Measurements from ENCODE around the gene LYSMD2. TPM values are rescaled to one million over a fixed set of nuclear protein-coding genes. Genes with fewer than 3 reads are reported as not detected.
"Not testable (repeated sequence)": the region's sequence is repeated elsewhere in the genome, so short reads cannot be mapped to it uniquely, and the experiment has no call there.

The LYSMD2 gene, protein sequence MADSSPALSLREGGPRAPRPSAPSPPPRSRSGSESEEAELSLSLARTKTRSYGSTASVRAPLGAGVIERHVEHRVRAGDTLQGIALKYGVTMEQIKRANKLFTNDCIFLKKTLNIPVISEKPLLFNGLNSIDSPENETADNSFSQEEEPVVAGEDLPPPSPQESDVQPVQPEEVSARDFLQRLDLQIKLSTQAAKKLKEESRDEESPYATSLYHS
- 4.6 and 6.2 TPM in 2 replicates for total RNA-seq
- polyA plus RNA-seq (2012), result 0.86 TPM

- DNase-seq (ENCODE audit: low read depth), result peak; percentile 40
These were observed at the start of gene LYSMD2 for GRCh38 chr15:51737522-51738305. TSS of gene LYSMD2 (minus strand) at chr15:51737655. CDS start at chr15:51737622, 33 bp downstream.

DNA sequence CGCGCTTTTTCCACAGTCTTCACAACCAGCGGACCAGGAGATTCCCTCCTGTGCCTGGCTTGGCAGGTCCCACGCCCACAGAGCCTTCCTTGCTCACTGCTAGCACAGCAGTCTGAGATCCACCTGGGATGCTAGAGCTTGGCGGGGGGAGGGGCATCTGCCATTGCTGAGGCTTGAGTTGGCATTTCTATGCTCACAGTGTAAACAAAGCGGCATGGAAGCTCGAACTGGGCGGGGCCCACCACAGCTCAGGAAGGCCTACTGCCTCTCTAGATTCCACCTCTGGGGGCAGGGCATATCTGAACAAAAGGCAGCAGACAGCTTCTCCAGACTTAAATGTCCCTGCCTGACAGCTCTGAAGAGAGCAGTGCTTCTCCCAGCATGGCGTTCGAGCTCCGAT lies 49.7 kb upstream of the LYSMD2 start:
- DNase-seq (ENCODE audit: low read depth), result not testable (repeated sequence)

DNA sequence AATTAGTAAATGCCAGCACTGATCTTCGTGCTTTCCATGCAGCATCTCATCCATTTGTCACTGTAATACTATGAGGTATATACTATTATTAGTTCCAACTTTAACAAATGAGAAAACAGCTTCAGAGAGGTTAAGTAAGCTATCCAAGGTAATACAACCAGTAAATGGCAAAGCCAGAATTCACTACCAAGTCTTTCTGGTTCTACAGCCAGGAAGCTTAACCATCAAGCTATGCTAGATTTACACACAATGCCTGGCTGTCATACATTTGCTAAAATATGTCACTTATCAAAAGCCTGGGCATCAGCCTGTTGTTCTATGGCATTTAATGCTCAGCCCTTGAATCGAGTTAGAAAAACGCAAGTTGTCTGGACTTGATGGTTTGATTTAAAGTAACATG lies 46.5 kb upstream of the LYSMD2 start:
- no peak for DNase-seq (ENCODE audit: low read depth)

GRCh38 chr15:51782357-51782896 lies 45.0 kb upstream of the LYSMD2 start:
- no peak for DNase-seq (ENCODE audit: low read depth)

DNA sequence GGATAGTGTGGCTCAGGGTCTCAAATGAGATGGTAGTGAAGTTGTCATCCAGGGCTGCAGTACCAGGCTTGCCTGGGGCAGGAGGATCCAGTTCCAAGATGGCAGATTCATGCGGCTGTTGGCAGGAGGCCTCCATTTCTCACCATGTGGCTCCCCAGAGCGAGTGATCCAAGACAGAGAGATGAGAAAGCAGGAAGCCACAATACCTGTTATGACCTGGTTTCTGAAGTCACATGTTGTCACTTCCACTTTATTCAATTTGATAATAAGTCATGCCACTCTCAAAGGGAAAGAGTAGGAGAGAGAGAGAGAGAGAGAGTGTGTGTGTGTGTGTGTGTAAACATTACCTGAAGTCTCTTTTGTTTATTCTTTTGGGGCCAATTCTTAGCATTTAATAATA lies 44.1 kb upstream of the LYSMD2 start:
- DNase-seq (ENCODE audit: low read depth), result no peak

DNA sequence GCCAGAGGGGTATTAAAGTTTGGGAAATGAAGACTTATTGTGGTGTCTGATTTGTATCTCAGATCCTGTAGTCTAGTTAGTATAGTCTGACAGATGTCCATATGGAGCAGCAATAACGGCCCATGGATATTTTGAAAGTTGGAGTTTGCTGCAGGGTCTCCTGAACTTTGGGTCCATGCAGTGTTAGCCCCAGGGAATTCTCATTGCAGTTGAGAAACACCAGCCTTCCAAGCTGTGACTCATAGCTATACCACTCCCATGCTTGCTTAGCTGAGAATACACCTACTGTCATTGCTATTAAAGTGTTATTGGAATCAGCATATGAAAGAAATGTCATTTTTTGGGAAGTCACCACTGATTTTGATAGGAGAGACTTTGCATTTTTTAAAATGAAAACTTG lies 43.2 kb upstream of the LYSMD2 start:
- DNase-seq (ENCODE audit: low read depth), result no peak

- DNase-seq (ENCODE audit: low read depth), result peak; percentile 88
These were observed 39.6 kb upstream of the LYSMD2 start for GRCh38 chr15:51776952-51777569.

- peak; percentile 45 for DNase-seq (ENCODE audit: low read depth)
These were observed 38.7 kb upstream of the LYSMD2 start for GRCh38 chr15:51775967-51776816.

GRCh38 chr15:51774916-51775315 lies 37.5 kb upstream of the LYSMD2 start:
- no peak for DNase-seq (ENCODE audit: low read depth)

DNA sequence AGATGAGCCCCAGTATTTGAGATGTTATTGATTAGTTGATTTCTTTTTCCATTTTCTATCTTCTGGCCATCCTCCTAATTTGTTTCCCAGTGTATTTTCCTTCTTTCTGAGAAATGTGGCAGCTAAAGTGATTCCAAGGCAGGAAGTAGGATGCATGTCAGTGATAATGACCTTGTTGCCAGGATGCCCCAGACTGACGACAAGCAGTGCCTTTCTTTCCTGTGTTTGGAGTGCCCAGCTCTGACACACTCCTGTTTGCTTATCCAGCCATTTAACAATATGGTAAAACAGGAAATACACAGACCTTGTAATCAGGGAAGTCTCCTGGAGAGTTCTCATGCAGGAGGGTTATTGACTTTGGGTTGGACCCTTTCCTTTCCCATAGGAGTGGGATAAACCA lies 34.3 kb upstream of the LYSMD2 start:
- no peak for DNase-seq (ENCODE audit: low read depth)

- DNase-seq (ENCODE audit: low read depth), result no peak
These were observed 33.4 kb upstream of the LYSMD2 start for GRCh38 chr15:51770902-51771301.

GRCh38 chr15:51768018-51768417 lies 30.6 kb upstream of the LYSMD2 start:
- no peak for DNase-seq (ENCODE audit: low read depth)

DNA sequence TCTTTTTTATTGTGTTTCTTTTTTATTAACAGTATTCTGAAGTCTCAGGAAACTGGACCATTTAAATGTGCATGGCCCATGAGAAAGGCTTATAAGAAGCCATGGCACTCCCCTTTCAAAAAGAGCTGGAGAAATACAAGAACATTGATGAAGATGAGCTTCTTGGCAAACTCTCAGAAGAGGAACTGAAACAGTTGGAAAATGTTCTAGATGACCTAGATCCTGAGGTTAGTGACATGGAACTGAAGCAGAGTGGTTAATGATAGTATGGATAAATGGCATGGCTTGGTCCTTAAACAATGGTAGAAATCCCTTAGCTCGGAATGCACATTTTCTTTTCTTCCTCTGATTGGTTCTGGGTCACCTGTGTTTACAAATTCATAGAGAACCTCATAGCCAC lies 28.9 kb upstream of the LYSMD2 start:
- no peak for DNase-seq (ENCODE audit: low read depth)

DNA sequence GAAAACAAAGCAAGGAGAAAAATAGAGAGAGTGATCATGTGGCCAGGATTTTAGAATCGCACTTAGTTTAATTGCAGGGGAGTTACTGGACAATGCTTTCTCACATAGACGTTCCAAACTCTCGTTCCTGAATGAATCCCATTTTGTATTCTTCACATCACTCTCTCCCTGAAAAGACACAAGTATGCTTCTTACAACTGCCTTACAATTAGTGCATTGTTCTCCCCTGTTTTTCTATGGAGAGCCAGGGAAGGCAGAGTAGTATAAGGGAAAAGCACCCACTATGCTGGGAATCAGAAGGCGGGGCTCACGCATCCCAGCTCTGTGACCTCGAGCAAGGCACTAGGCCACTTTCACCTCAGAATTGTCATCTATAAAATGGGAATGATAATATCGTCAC lies 28.3 kb upstream of the LYSMD2 start:
- no peak for DNase-seq (ENCODE audit: low read depth)

DNA sequence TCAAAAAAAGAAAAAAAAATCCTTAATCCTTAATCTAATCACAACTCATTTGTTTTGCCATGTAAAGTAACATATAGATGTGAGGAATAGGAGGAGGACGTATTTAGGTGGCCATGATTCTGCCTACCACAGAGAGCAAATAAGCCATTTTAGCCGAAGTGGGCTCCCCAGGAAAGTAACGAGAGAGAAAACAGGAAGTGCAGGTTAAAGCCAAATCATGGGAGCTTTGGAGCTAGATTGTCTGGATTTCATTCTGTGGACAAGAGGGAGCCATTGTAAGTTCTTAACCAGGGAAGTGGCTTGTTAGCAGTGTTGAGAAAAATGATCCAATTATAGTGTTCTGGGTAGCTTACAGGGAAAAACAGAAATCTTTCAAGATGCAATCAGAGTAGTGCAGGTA lies 23.4 kb upstream of the LYSMD2 start:
- no peak for DNase-seq (ENCODE audit: low read depth)

- DNase-seq (ENCODE audit: low read depth), result peak; percentile 86
These were observed 22.2 kb upstream of the LYSMD2 start for GRCh38 chr15:51759557-51760070.

GRCh38 chr15:51758645-51759044 lies 21.2 kb upstream of the LYSMD2 start:
- DNase-seq (ENCODE audit: low read depth), result peak; percentile 56

GRCh38 chr15:51757450-51757849 lies 20.0 kb upstream of the LYSMD2 start:
- DNase-seq (ENCODE audit: low read depth), result no peak

DNA sequence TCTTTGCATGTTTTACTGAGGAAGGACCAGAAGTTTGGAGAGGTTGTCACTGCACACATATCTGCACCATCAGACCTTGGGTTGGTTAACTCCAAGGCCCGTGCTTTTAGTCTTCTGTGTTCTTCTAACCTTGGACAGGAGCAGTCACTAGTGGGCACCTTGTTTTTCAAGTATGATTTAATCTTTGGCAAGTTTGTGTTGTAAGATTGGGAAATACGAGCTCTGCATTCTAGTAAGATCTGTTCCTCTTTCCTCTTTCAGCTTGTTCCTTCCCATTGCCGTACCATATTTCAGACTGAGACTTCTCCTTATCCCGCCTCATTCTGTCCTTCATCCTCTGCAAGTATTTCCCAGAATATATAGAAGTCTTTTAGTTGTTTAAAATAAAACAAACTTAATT lies 19.0 kb upstream of the LYSMD2 start:
- DNase-seq (ENCODE audit: low read depth), result no peak

- no peak for DNase-seq (ENCODE audit: low read depth)
These were observed 18.3 kb upstream of the LYSMD2 start for GRCh38 chr15:51755790-51756189.

- no peak for DNase-seq (ENCODE audit: low read depth)
These were observed 16.8 kb upstream of the LYSMD2 start for GRCh38 chr15:51754267-51754666.

Data from myocyte (in vitro differentiated cells).